ENCODE results near the gene SETD7.

SETD7 gene

GRCh38 chr4:139537292-139537691, 18.7 kb downstream of the SETD7 start:
- H3K4me2 ChIP-seq (ENCODE audit: low read length), result no peak overlapping the region
- H3K4me1 ChIP-seq (ENCODE audit: control insufficient read depth, insufficient read depth, low read length), result peaks cover 24% of the 10 kb centered on the region
- no peak overlapping the region for H3K4me3 ChIP-seq (ENCODE audit: low read length)
- no peaks in the 10 kb centered on the region for H3K27me3 ChIP-seq (ENCODE audit: control insufficient read depth, insufficient read depth, low read length)
- no peak overlapping the region for H3K9ac ChIP-seq (ENCODE audit: low read depth, low read length)
- peaks cover 11% of the 10 kb centered on the region for H3K36me3 ChIP-seq (ENCODE audit: insufficient read depth, low read length)
- H3K9me3 ChIP-seq (replicated peaks; ENCODE audit: low read length), result no peaks in the 10 kb centered on the region

GRCh38 chr4:139535871-139536234, 20.2 kb downstream of the SETD7 start:
- Histone ChIP-seq H3K27me3 (ENCODE audit: control insufficient read depth, insufficient read depth, low read length) (no peaks in the 10 kb centered on the region), H3K9me3 (replicated peaks; ENCODE audit: low read length) (no peaks in the 10 kb centered on the region), H3K4me2 (ENCODE audit: low read length) (no peak overlapping the region), H3K36me3 (ENCODE audit: insufficient read depth, low read length) (peaks cover 8% of the 10 kb centered on the region), H3K4me1 (ENCODE audit: control insufficient read depth, insufficient read depth, low read length) (peaks cover 21% of the 10 kb centered on the region), H3K9ac (ENCODE audit: low read depth, low read length) (no peak overlapping the region), H3K4me3 (ENCODE audit: low read length) (no peak overlapping the region)

GRCh38 chr4:139535228-139535870, 20.7 kb downstream of the SETD7 start:
- Histone ChIP-seq H3K9ac (ENCODE audit: low read depth, low read length) (no peak overlapping the region), H3K9me3 (replicated peaks; ENCODE audit: low read length) (no peaks in the 10 kb centered on the region), H3K27me3 (ENCODE audit: control insufficient read depth, insufficient read depth, low read length) (no peaks in the 10 kb centered on the region), H3K36me3 (ENCODE audit: insufficient read depth, low read length) (peaks cover 4% of the 10 kb centered on the region), H3K4me2 (ENCODE audit: low read length) (no peak overlapping the region), H3K4me1 (ENCODE audit: control insufficient read depth, insufficient read depth, low read length) (peaks cover 16% of the 10 kb centered on the region), H3K4me3 (ENCODE audit: low read length) (no peak overlapping the region)

- no peak overlapping the region for H3K4me2 ChIP-seq (ENCODE audit: low read length)
- H3K36me3 ChIP-seq (ENCODE audit: insufficient read depth, low read length), result no peaks in the 10 kb centered on the region
- no peak overlapping the region for H3K4me3 ChIP-seq (ENCODE audit: low read length)
- H3K27me3 ChIP-seq (ENCODE audit: control insufficient read depth, insufficient read depth, low read length), result no peaks in the 10 kb centered on the region
- H3K9ac ChIP-seq (ENCODE audit: low read depth, low read length), result no peak overlapping the region
- peaks cover 14% of the 10 kb centered on the region for H3K4me1 ChIP-seq (ENCODE audit: control insufficient read depth, insufficient read depth, low read length)
- no peaks in the 10 kb centered on the region for H3K9me3 ChIP-seq (replicated peaks; ENCODE audit: low read length)
Measured at GRCh38 chr4:139534287-139534950, 21.6 kb downstream of the SETD7 start.

- Histone ChIP-seq H3K9me3 (replicated peaks; ENCODE audit: low read length) (no peaks in the 10 kb centered on the region), H3K36me3 (ENCODE audit: insufficient read depth, low read length) (peaks cover 2% of the 10 kb centered on the region), H3K9ac (ENCODE audit: low read depth, low read length) (no peak overlapping the region), H3K4me3 (ENCODE audit: low read length) (no peak overlapping the region), H3K4me2 (ENCODE audit: low read length) (peak overlapping the region; percentile 29), H3K4me1 (ENCODE audit: control insufficient read depth, insufficient read depth, low read length) (peaks cover 18% of the 10 kb centered on the region), H3K27me3 (ENCODE audit: control insufficient read depth, insufficient read depth, low read length) (no peaks in the 10 kb centered on the region)
Measured at GRCh38 chr4:139533511-139533910, 22.5 kb downstream of the SETD7 start.

- peaks cover 7% of the 10 kb centered on the region for H3K36me3 ChIP-seq (ENCODE audit: insufficient read depth, low read length)
- H3K4me3 ChIP-seq (ENCODE audit: low read length), result peak overlapping the region; percentile 21
- no peaks in the 10 kb centered on the region for H3K27me3 ChIP-seq (ENCODE audit: control insufficient read depth, insufficient read depth, low read length)
- peak overlapping the region; percentile 3 for H3K9ac ChIP-seq (ENCODE audit: low read depth, low read length)
- no peaks in the 10 kb centered on the region for H3K9me3 ChIP-seq (replicated peaks; ENCODE audit: low read length)
- H3K4me2 ChIP-seq (ENCODE audit: low read length), result peak overlapping the region; percentile 29
- H3K4me1 ChIP-seq (ENCODE audit: control insufficient read depth, insufficient read depth, low read length), result peaks cover 22% of the 10 kb centered on the region
Measured at GRCh38 chr4:139532947-139533346, 23.1 kb downstream of the SETD7 start.

- Histone ChIP-seq H3K27me3 (ENCODE audit: control insufficient read depth, insufficient read depth, low read length) (no peaks in the 10 kb centered on the region), H3K36me3 (ENCODE audit: insufficient read depth, low read length) (peaks cover 7% of the 10 kb centered on the region), H3K4me1 (ENCODE audit: control insufficient read depth, insufficient read depth, low read length) (peaks cover 22% of the 10 kb centered on the region), H3K9ac (ENCODE audit: low read depth, low read length) (no peak overlapping the region), H3K9me3 (replicated peaks; ENCODE audit: low read length) (no peaks in the 10 kb centered on the region), H3K4me3 (ENCODE audit: low read length) (no peak overlapping the region), H3K4me2 (ENCODE audit: low read length) (no peak overlapping the region)
Measured at GRCh38 chr4:139530833-139531427, 25.1 kb downstream of the SETD7 start.

GRCh38 chr4:139528377-139529005, 27.5 kb downstream of the SETD7 start:
- Histone ChIP-seq H3K9me3 (replicated peaks; ENCODE audit: low read length) (no peaks in the 10 kb centered on the region), H3K27me3 (ENCODE audit: control insufficient read depth, insufficient read depth, low read length) (no peaks in the 10 kb centered on the region), H3K36me3 (ENCODE audit: insufficient read depth, low read length) (peaks cover 19% of the 10 kb centered on the region)

GRCh38 chr4:139526928-139527327, 29.1 kb downstream of the SETD7 start:
- Histone ChIP-seq H3K36me3 (ENCODE audit: insufficient read depth, low read length) (peaks cover 24% of the 10 kb centered on the region), H3K4me1 (ENCODE audit: control insufficient read depth, insufficient read depth, low read length) (peaks cover 16% of the 10 kb centered on the region), H3K4me3 (ENCODE audit: low read length) (no peak overlapping the region), H3K9me3 (replicated peaks; ENCODE audit: low read length) (no peaks in the 10 kb centered on the region), H3K27me3 (ENCODE audit: control insufficient read depth, insufficient read depth, low read length) (no peaks in the 10 kb centered on the region), H3K9ac (ENCODE audit: low read depth, low read length) (no peak overlapping the region), H3K4me2 (ENCODE audit: low read length) (no peak overlapping the region)

More at GRCh38 chr4:139528377-139529005, 27.5 kb downstream of the SETD7 start:
- H3K4me3 ChIP-seq (ENCODE audit: low read length), result no peak overlapping the region
- no peak overlapping the region for H3K9ac ChIP-seq (ENCODE audit: low read depth, low read length)
- no peak overlapping the region for H3K4me2 ChIP-seq (ENCODE audit: low read length)
- H3K4me1 ChIP-seq (ENCODE audit: control insufficient read depth, insufficient read depth, low read length), result peaks cover 27% of the 10 kb centered on the region

- Histone ChIP-seq H3K36me3 (ENCODE audit: insufficient read depth, low read length) (peaks cover 37% of the 10 kb centered on the region), H3K4me2 (ENCODE audit: low read length) (no peak overlapping the region), H3K4me1 (ENCODE audit: control insufficient read depth, insufficient read depth, low read length) (peaks cover 16% of the 10 kb centered on the region), H3K27me3 (ENCODE audit: control insufficient read depth, insufficient read depth, low read length) (no peaks in the 10 kb centered on the region), H3K9me3 (replicated peaks; ENCODE audit: low read length) (no peaks in the 10 kb centered on the region), H3K9ac (ENCODE audit: low read depth, low read length) (no peak overlapping the region), H3K4me3 (ENCODE audit: low read length) (no peak overlapping the region)
Measured at GRCh38 chr4:139525414-139525813, 30.6 kb downstream of the SETD7 start.

GRCh38 chr4:139524062-139524631, 31.9 kb downstream of the SETD7 start:
- Histone ChIP-seq H3K4me1 (ENCODE audit: control insufficient read depth, insufficient read depth, low read length) (peaks cover 16% of the 10 kb centered on the region), H3K9me3 (replicated peaks; ENCODE audit: low read length) (no peaks in the 10 kb centered on the region), H3K9ac (ENCODE audit: low read depth, low read length) (no peak overlapping the region), H3K4me3 (ENCODE audit: low read length) (no peak overlapping the region), H3K27me3 (ENCODE audit: control insufficient read depth, insufficient read depth, low read length) (no peaks in the 10 kb centered on the region), H3K4me2 (ENCODE audit: low read length) (no peak overlapping the region), H3K36me3 (ENCODE audit: insufficient read depth, low read length) (peaks cover 49% of the 10 kb centered on the region)
